NCI-H1105 treated with DMSO at 0.1 percent for 48 hours (cell line): ENCODE data around the gene UQCC5.
"Not testable (repeated sequence)": the region's sequence is repeated elsewhere in the genome, so short reads cannot be mapped to it uniquely, and the experiment has no call there.

Source experiments
- DNase-seq: peaks from one replicate; lab custom pipeline; 2025; lab: John Stamatoyannopoulos, UW

Gene UQCC5

DNA sequence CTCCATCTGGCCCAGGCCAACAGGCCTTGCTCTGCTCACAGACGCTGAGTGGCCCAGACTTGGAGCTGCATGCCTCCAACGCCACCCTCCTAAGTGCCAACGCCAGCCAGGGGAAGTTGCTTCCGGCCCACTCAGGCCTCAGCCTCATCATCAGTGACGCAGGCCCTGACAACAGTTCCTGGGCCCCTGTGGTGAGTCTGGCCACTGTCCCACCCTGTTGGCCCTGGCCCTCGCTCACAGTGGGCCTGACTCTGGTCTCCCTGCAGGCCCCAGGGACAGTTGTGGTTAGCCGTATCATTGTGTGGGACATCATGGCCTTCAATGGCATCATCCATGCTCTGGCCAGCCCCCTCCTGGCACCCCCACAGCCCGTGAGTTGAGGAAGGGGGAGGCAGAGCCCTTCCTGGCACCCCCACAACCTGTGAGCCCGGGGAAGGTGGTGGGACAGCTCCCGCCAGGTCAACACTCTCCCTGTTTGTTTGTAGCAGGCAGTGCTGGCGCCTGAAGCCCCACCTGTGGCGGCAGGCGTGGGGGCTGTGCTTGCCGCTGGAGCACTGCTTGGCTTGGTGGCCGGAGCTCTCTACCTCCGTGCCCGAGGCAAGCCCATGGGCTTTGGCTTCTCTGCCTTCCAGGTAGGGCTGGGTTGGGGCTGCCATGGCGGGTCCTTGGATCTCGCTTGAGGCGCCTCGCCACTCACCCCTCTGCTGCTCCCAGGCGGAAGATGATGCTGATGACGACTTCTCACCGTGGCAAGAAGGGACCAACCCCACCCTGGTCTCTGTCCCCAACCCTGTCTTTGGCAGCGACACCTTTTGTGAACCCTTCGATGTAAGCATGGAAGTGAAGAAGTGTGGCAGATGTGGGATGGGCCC, 12.8 kb upstream of the UQCC5 start:
- DNase-seq, result no peak

DNA sequence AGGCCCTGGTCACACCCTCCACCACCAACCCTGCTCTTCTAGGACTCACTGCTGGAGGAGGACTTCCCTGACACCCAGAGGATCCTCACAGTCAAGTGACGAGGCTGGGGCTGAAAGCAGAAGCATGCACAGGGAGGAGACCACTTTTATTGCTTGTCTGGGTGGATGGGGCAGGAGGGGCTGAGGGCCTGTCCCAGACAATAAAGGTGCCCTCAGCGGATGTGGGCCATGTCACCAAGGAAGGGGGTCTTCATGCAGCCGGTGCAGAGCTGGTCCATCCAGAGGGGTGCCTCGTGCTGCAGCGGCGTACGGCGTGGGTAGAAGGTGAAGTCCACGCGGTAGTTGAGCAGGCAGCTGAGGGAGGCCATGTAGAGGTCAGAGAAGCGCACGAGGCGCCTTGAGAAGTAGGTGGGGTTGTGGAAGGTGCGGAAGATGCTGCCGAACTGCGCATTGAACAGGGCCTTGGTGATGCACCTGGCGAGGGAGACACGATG, 12.1 kb upstream of the UQCC5 start:
- no peak for DNase-seq

- DNase-seq, result peak; percentile 69
These were observed 11.4 kb upstream of the UQCC5 start for GRCh38 chr3:52524752-52525679.

DNA sequence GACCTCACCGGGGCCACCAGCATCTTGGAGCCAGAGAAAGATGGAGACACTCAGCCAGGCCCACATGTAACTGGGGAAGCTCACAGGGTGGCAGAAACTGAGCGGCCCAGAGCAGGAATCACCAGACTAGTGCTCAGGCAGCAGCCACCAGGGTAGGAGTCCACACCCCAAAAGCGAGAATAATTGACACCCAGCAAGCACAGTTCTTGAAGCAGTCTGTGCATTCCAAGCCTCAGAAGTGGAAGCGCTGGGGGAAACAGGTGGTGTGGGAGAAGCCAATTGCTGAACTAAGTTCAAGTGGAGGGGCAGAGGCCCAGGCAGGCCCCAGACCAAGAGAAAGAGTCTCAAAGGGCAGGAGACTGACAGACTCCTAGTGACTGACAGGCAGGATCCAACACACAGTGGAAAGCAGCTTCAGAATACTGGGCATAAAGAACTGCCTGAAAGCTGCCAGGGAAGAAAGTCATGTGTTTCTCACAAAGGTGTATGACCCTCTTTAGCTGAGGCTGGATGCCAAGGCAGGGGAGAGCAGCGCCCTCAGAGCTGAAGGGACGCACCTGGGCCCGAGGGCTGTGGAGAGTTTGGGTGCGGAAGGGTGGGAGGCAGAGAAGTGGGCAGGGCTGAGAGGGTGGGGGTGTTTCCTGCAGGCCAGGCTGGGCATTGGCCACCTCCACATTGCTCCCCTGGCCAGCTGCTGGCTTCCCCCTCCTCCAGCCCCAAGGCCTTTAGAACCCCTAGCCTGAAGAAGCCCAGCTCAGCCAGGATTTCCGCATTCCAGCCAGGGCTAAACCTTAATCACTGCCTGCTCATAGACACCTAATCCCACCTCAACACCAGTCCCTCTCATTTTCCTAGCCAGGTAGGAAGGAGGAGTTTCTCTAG, 10.5 kb upstream of the UQCC5 start:
- peak; percentile 15 for DNase-seq

- not testable (repeated sequence) for DNase-seq
These were observed 9.8 kb upstream of the UQCC5 start for GRCh38 chr3:52526671-52527038.

DNA sequence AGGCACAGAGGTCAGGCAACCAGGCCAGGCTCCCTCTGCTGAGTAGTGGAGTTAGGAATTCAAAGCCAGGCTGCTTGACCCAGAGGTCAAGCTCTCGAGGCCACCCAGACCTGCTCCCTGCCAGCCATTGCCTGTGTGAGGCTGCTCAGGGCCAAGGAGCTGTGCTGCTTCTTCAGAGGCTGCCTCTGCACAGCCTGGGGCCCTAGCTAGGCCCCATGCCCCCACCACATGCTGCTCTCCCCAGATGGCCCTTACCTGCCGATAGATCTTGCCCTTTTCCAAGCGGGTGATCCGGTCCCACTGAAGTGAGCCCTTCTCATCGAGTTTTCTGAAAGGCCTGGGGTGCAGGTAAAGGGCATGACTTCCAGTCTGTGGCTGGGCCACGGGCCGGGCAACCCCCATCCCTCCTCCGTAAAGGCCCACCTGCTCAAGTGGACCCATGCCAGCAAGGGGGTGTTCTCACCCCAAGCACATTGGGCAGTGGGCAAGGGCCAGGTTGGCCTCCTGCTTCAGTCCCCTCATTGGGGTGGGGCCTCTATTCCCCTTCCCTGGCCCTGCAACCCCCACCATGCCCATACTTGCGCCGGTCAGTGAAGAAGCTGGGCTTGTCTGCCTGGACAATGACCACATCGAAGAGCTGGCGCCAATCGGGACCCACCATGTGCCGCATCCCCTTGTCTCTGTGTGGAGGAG, 9.2 kb upstream of the UQCC5 start:
- DNase-seq, result no peak

DNA sequence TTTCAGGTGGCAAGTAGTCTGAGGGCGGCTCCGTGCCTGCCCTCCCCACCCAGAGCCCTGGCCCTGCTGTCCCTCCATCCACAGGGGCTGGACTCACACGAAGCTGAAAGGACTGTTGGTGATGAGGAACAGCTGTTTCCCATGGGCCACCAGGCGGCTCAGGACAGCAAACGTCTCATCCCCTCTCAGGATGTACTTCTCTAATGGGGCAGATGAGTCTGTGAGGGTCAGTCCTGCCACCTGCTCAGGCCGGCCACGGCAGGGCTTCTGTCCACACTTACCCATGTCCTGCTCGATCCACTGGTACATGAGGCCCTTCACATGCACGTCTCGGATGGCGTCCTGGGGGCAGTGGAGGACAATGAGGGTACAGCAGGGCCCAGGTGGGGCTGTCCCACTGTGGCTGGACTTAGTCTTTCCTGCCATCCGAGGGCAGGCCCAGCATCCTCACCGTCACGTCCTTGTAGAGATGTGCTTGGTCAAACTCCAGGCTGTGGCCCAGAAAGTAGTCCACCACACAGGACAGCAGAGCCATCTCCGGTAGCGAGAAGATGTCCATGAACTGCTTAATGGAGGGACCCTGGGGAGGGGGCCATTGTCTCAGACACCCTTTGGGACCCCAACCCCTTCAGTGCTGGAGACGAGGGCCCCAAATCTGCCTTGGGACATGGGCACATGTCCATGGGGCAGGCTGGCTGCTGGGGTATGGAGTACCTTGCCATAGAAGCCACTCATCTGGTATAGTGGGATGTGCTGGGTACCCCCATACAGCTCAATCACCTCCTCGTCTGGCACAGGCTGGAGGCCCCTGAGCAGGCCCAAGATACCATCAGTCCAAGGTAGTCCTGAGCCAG, 8.4 kb upstream of the UQCC5 start:
- no peak for DNase-seq

DNA sequence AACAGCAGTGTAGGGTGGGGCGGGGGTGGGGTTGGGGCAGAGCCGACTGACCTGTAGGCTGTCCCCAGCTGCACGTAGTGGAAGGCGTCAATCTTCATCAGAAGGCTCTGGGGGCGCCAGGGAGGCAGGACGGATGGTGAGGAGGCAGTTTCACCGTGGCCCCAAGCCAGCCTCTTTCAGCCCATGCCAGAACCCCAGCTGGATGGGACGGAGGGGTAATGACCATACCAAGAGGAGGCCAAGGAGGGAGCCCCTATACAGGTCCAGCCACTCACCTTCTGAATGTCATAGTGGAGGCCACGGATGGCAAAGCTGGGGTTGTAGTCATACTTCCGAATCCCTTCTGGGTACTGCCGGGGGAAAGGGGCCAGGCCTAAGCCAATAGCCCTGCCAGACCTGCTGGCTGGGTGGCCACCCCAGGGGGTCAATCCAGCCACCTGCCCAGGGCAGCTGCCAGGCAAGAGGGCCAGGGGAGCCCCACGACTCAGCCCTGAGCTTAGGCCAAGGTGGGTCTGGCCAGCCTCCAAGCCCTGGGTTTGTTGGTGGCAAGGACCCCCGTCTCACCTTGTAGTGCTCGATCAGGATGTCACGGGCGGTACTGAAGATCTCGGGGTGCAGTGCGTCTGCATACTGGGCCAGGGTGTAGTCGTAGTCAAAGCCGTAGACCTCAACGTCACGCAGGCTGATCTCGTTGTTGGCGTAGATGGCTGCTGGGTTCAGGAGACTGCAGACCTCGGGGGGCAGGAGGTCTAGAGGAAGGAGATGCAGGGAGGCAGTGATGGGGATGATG, 7.6 kb upstream of the UQCC5 start:
- DNase-seq, result no peak

GRCh38 chr3:52529376-52530333, 6.8 kb upstream of the UQCC5 start:
- DNase-seq, result no peak

DNA sequence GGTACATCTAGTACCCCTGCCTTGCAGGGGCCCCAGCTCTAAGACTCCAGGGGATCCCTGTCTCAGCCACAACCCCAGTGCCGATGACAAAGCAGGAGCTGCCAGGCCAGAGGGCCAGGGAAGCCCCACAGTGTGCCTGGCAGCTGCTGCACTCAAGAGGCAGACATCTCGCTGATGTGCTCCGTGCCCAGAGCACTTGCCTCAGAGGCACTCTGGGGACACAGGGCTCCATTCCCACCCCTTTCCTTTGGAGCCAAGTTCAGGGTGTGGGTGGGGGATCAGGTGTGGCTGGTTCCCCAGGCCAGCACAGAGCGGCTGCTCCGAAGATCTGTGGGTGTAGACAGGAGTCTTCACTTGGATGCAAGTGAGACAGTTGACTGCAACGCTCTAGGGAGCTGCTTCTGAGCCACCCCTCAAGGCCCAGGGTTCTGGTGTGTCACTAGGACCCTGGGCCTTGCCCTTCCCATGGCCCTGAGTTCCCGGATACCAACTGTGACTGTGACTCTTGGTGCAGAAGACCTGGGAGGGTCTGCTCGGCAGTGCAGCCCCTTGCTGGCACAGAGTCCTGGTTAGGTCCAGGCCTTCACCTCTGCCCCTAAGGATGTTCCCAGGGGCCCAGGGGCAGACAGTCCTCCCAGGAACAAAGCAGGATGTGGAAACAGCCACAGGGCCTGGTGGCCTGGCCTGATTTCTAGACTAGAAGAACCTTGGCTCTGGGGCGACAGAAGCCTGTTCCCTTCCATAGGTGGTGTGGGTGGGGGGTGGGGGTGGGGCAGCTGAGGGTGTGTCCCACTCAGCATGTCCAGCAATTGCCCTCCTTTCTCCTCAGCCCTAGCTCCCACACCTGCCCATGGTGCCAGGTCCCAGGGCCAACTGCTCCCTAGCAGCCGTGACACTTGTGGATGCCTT, 5.2 kb upstream of the UQCC5 start:
- DNase-seq, result no peak

- DNase-seq, result no peak
These were observed 4.4 kb upstream of the UQCC5 start for GRCh38 chr3:52531860-52532516.

GRCh38 chr3:52532517-52532837, 3.9 kb upstream of the UQCC5 start:
- DNase-seq, result no peak

DNA sequence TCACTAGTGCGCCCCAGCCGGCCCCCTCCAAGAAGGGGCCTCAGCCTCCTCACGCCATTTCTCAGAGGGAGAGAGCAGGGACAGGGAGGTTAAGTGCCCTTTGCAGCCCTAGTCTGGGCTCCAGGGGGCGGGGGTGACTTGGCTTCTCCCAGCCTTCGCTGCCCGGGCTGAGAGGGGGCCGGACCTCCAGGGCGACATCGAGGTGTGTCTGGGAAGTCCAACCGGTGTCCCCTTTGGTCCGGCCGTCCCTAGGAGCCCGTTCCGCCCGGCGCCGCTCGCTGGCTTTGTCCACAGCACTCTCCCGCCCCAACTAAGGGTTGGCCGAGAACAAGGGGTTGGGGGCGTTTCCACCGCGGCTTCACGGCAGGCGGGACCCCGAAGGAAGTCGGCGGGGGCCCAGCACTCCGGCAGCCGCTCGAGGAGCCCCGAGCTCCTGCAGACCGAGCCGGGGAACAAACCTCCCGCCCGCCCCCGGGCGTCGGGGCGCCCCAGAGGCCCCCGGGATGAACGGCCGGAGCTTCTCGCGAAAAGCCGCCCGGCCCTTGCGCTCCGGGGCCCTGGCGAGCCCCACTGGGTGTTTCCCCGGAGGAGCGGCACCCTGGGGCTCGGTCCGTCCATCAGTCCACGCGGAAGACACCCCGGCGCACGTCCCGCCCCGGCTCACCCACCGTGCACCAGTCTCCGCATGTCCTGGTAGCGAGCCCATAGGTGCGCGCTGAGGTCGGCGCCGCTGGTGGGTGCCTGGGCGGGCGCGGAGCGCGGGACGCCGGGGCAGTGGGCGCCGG, 3.4 kb upstream of the UQCC5 start:
- DNase-seq, result no peak

GRCh38 chr3:52533623-52534280, 2.7 kb upstream of the UQCC5 start, which contains the start of gene NT5DC2:
Gene NT5DC2 (minus strand): TSS chr3:52533857. CDS start chr3:52533737, 120 bp downstream.
- DNase-seq, result peak; percentile 55
